COLO829 (cell line): ENCODE results near the gene CCNB1.
A peak's percentile ranks its signal among the peaks of the same experiment; 100 is the strongest.
"Not testable (repeated sequence)": the region's sequence is repeated elsewhere in the genome, so short reads cannot be mapped to it uniquely, and the experiment has no call there.

Experiments used
- DNase-seq: peaks from one replicate; pipeline ENCODE4 v3.0.0; 2012; ENCODE audit warnings: low spot score

Gene CCNB1

GRCh38 chr5:69166686-69167492, at the start of gene CCNB1:
Gene CCNB1 (plus strand): TSS chr5:69167150. CDS start chr5:69167263, 113 bp downstream.
- peak; percentile 98 for DNase-seq

- peak; percentile 0 for DNase-seq
These were observed 37.5 kb upstream of the CCNB1 start for GRCh38 chr5:69129413-69129812.

GRCh38 chr5:69130241-69130640, 36.7 kb upstream of the CCNB1 start:
- DNase-seq: no peak

GRCh38 chr5:69131304-69131703, 35.6 kb upstream of the CCNB1 start:
- no peak for DNase-seq

GRCh38 chr5:69134126-69134525, 32.8 kb upstream of the CCNB1 start:
- DNase-seq: no peak

GRCh38 chr5:69136293-69136692, 30.7 kb upstream of the CCNB1 start:
- DNase-seq: no peak

GRCh38 chr5:69137208-69137607, 29.7 kb upstream of the CCNB1 start:
- not testable (repeated sequence) for DNase-seq

- no peak for DNase-seq
These were observed 29.1 kb upstream of the CCNB1 start for GRCh38 chr5:69137807-69138206.

GRCh38 chr5:69138766-69139165, 28.2 kb upstream of the CCNB1 start:
- no peak for DNase-seq

GRCh38 chr5:69140239-69140638, 26.7 kb upstream of the CCNB1 start:
- DNase-seq: not testable (repeated sequence)

GRCh38 chr5:69140827-69141226, 26.1 kb upstream of the CCNB1 start:
- DNase-seq: no peak

GRCh38 chr5:69148576-69148975, 18.4 kb upstream of the CCNB1 start:
- not testable (repeated sequence) for DNase-seq

GRCh38 chr5:69148981-69149675, 17.8 kb upstream of the CCNB1 start:
- no peak for DNase-seq

- no peak for DNase-seq
These were observed 17.3 kb upstream of the CCNB1 start for GRCh38 chr5:69149676-69150010.

- no peak for DNase-seq
These were observed 14.2 kb upstream of the CCNB1 start for GRCh38 chr5:69152731-69153130.

- no peak for DNase-seq
These were observed 10.5 kb upstream of the CCNB1 start for GRCh38 chr5:69156456-69156855.

- no peak for DNase-seq
These were observed 8.9 kb upstream of the CCNB1 start for GRCh38 chr5:69158039-69158438.

GRCh38 chr5:69160651-69161050, 6.3 kb upstream of the CCNB1 start:
- DNase-seq: no peak

GRCh38 chr5:69167493-69167855, 524 bp downstream of the CCNB1 start:
- DNase-seq: no peak

GRCh38 chr5:69167929-69168328, 979 bp downstream of the CCNB1 start:
- DNase-seq: no peak

- DNase-seq: no peak
These were observed 3.5 kb downstream of the CCNB1 start for GRCh38 chr5:69170495-69170894.

GRCh38 chr5:69170969-69171368, 4.0 kb downstream of the CCNB1 start:
- DNase-seq: no peak

GRCh38 chr5:69181659-69182293, 14.8 kb downstream of the CCNB1 start:
- DNase-seq: not testable (repeated sequence)
